ENCODE data around the gene PARD6A.

DNA sequence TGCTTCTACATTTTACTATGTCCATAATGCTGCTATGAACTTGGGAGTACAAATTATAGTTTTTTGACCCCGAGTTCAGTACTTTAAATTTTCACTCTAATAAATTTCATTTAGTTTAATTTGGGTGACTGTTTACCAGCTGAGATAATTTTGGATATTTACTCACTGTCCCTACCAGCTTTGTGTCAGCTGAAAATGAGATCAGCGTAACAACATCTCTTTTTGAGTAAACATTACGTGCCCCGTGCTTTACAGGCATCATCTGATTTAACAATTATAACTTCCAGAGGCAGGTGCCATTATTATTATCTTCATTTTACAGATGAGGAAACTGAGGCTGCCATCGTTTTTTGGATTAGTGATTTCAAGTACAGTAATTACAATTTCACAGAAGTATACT, 43.4 kb downstream of the PARD6A start:
- TF ChIP-seq RCOR1 (IDR thresholded peaks at IDR 0.05; ENCODE audit: insufficient replicate concordance, low read length) = no peak
- TF ChIP-seq USF2 (IDR thresholded peaks at IDR 0.05; ENCODE audit: low read depth, low read length) = no peak
- TF ChIP-seq MXI1 (IDR thresholded peaks at IDR 0.05; ENCODE audit: borderline replicate concordance, low read depth, low read length) = no peak

All from IMR-90 (cell line).